Left lung (tissue), 10 donors: ENCODE data around the gene ALDH1L2. TPM values are rescaled to one million over a fixed set of nuclear protein-coding genes. Genes with fewer than 3 reads are reported as not detected.

Source experiments
- ATAC-seq: fragments of 200-7000 bp; cut with Tn5 transposase; one replicate; pipeline ENCODE4 v1.9.1; 2020; ENCODE audit warnings: moderate library complexity
- DNase-seq, 4 donors: peaks; one replicate each; pipeline ENCODE4 v3.0.0-alpha.2; 2013 to 2020
- H3K27ac ChIP-seq, 2 donors: fragments of 200-600 bp; sonication (generic) in 1 of 2; one replicate each; pipeline versions ENCODE4 v1.5.0 to v1.8.0; 2020 to 2021
- H3K27me3 ChIP-seq, 2 donors: fragments of 200-600 bp; sonication (generic) in 1 of 2; one replicate each; pipeline versions ENCODE4 v1.5.0 to v1.8.0; 2020 to 2021
- H3K36me3 ChIP-seq, 2 donors: fragments of 200-600 bp; sonication (generic) in 1 of 2; one replicate each; pipeline versions ENCODE4 v1.5.0 to v1.8.0; 2020 to 2021
- H3K4me1 ChIP-seq, 2 donors: fragments of 200-600 bp; one replicate each; pipeline ENCODE4 v1.8.0; 2021
- H3K4me3 ChIP-seq, 2 donors: fragments of 200-600 bp; sonication (generic) in 1 of 2; one replicate each; pipeline versions ENCODE4 v1.5.0 to v1.8.0; 2020 to 2021; ENCODE audit warnings: mild to moderate bottlenecking in 1 of 2
- H3K9me3 ChIP-seq, 2 donors: fragments of 200-600 bp; sonication (generic) in 1 of 2; one replicate each; pipeline versions ENCODE4 v1.5.0 to v1.8.0; 2020 to 2021
- CTCF ChIP-seq, 2 donors: fragments of 200-600 bp; sonication (generic) in 1 of 2; IDR thresholded peaks; one replicate each; pipeline versions ENCODE4 v1.5.0 to v1.8.0; 2021; ENCODE audit warnings: antibody characterized with exemption in 2 of 2
- intact Hi-C, 2 donors: fragments of 100-400 bp; cut with DNase I; formaldehyde crosslinking; loops; one replicate each; pipeline versions ENCODE4 v1.11.2 to v1.14.2; 2022
- polyA plus RNA-seq, 6 donors: library from polyadenylated mRNA; unstranded; fragments of 120-200 nt; gene quantifications; one replicate each; pipeline ENCODE4 v1.2.1, GENCODE V29; 2013; ENCODE audit not compliant: insufficient read length in 6 of 6
- total RNA-seq, 2 donors: library from RNA; stranded (reverse); fragmentation: NEBNext Ultra II Directional; extraction: Animal tissue kit (Norgen Biotek cat#: 25700); gene quantifications; one replicate each; pipeline ENCODE4 v1.2.1, GENCODE V29; 2021
- donor health status: DM: no; HTN: yes; CAD: no.
- donor health status: DM: no; HTN: no; CAD: no.

The ALDH1L2 gene
- total and polyA plus RNA-seq, 8 donors: 3.1 to 29.3 (median 4.6) TPM

GRCh38 chr12:105083551-105084105 is 630 bp downstream of the ALDH1L2 start:
- intact Hi-C loops: no loop called here
- ATAC-seq (peak; percentile 53), DNase-seq (peak in 3 of 4 donors; percentile 44 to 80 (median 46))
- peaks cover 0 to 25% of the 10 kb centered on the region in 2 donors for H3K27me3 ChIP-seq
- peaks cover 4 to 10% of the 10 kb centered on the region in 2 donors for H3K4me1 ChIP-seq
- H3K9me3 ChIP-seq: no peaks in the 10 kb centered on the region
- TF ChIP-seq CTCF (IDR thresholded peaks at IDR 0.05): no peak
- no peaks in the 10 kb centered on the region for H3K36me3 ChIP-seq
- H3K27ac ChIP-seq: peak overlapping the region in 1 of 2 donors; percentile 10
- peak overlapping the region; percentile 42 to 49 for H3K4me3 ChIP-seq

DNA sequence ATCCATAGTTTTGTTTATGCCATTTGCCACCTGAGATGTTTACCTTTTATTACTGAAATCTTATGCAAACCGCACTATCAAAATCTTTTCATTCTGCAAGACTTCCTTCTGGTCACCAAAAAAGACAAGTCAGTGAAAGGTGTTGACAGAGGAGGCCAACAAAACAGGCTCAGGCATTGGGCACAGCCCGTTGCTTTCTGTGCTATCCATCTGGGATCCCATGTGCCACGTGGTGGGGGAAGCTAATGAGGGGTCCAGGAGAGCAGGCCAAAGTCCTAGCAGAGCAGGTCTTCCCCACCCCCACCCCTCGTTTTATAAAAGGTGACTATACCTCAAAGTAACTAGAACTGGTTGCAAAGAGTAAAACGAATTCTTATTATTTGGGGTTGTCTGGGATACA is 1.2 kb downstream of the ALDH1L2 start:
- no peaks in the 10 kb centered on the region for H3K9me3 ChIP-seq
- peaks cover 4 to 10% of the 10 kb centered on the region in 2 donors for H3K4me1 ChIP-seq
- ATAC-seq: no peak
- H3K27me3 ChIP-seq: peaks cover 0 to 25% of the 10 kb centered on the region in 2 donors
- no peak for TF ChIP-seq CTCF (IDR thresholded peaks at IDR 0.05)
- intact Hi-C loops: no loop called here
- no peak for DNase-seq
- H3K36me3 ChIP-seq: no peaks in the 10 kb centered on the region
- peak overlapping the region; percentile 42 to 49 for H3K4me3 ChIP-seq
- no peak overlapping the region for H3K27ac ChIP-seq

DNA sequence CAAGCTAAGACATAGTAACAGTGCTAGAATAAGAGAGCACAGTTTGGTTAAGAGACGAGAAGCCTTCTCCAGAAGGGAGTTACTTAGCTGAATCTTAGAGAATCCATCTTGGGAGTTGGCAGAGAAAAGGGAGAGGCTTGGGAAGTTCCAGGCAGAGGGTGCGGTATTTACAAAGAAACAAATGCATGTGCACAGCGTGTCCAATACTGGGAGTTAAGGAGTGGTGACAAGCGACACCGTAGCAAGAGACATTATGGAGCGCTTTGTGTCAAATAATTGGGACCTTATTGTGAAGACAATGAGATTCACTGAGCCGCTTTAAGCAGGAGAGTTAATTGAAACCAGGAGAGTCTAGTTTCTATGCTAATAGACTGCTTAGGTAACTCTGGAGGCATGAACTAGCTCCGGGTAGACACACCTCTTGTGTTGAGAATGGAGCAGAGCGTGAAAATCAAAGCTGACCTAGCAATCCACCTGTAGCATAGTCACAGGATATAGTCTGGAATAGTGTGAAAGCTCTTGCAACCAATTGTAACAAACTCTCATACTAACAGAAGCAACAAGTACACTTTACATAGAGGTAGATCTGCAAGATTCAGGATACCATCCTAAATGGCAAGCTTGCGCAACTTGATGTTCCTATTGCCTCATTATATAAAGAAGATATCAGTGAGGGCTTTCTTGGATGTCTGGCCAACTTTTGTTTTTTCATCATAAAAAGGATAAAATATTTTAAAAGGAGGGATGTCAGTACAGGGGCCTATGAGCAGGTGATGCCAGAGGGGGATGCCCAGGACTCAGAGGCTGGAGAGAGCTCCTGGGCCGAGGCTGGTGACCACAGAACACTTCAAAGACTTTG is 5.3 kb downstream of the ALDH1L2 start:
- Histone ChIP-seq H3K9me3 (no peaks in the 10 kb centered on the region), H3K36me3 (no peaks in the 10 kb centered on the region), H3K27me3 (peaks cover 0 to 15% of the 10 kb centered on the region in 2 donors), H3K4me1 (peaks cover 3 to 5% of the 10 kb centered on the region in 2 donors), H3K4me3 (no peak overlapping the region), H3K27ac (no peak overlapping the region)
- DNase-seq: no peak
- TF ChIP-seq CTCF (IDR thresholded peaks at IDR 0.05): no peak
- ATAC-seq: no peak
- intact Hi-C loops: no loop called here

DNA sequence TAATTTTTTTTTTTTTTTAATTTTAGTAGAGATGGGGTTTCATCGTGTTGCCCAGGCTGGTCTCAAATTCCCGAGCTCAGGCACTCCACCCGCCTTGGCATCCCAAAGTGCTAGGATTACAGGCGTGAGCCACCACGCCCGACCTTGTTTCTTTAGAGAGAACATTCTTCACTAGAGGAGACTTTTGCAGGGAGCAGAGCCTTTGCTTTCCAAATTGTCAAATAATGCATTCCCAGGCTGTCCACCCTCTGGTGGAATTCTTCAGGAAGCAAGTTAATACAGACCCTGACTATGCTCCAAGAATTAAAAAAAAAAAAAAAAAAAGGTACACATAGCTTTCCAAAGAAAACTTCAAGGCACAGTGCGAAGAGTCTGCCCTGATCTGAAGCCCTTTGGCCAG is 6.8 kb downstream of the ALDH1L2 start:
- DNase-seq: no peak
- intact Hi-C loops: no loop called here
- H3K4me3 ChIP-seq: no peak overlapping the region
- ATAC-seq: no peak
- no peak for TF ChIP-seq CTCF (IDR thresholded peaks at IDR 0.05)
- no peaks in the 10 kb centered on the region for H3K9me3 ChIP-seq
- H3K27me3 ChIP-seq: no peaks in the 10 kb centered on the region
- no peaks in the 10 kb centered on the region for H3K4me1 ChIP-seq
- H3K27ac ChIP-seq: no peak overlapping the region
- H3K36me3 ChIP-seq: no peaks in the 10 kb centered on the region

GRCh38 chr12:105076913-105077312 is 7.3 kb downstream of the ALDH1L2 start:
- no peak for TF ChIP-seq CTCF (IDR thresholded peaks at IDR 0.05)
- H3K36me3 ChIP-seq: no peaks in the 10 kb centered on the region
- intact Hi-C loops: no loop called here
- DNase-seq (no peak), ATAC-seq (no peak)
- H3K27me3 ChIP-seq: no peaks in the 10 kb centered on the region
- H3K27ac ChIP-seq: no peak overlapping the region
- no peaks in the 10 kb centered on the region for H3K9me3 ChIP-seq
- H3K4me3 ChIP-seq: no peak overlapping the region
- H3K4me1 ChIP-seq: no peaks in the 10 kb centered on the region
